ENCODE results near the gene UIMC1. TPM values are rescaled to one million over a fixed set of nuclear protein-coding genes. Genes with fewer than 3 reads are reported as not detected.

Gene UIMC1
- total and polyA plus RNA-seq, 2 experiments from 2014 or later, result 25.3 to 30.8 TPM

GRCh38 chr5:176881816-176882566 lies 124.6 kb downstream of the UIMC1 start:
- no peaks in the 10 kb centered on the region for H3K36me3 ChIP-seq
- no peak for TF ChIP-seq CTCF (IDR thresholded peaks at IDR 0.05; ENCODE audit: low read depth, low read length)

GRCh38 chr5:176881021-176881749 lies 125.4 kb downstream of the UIMC1 start:
- no peaks in the 10 kb centered on the region for H3K9me3 ChIP-seq (ENCODE audit: low read depth)
- H3K4me3 ChIP-seq, result no peak overlapping the region
- H3K4me1 ChIP-seq (ENCODE audit: low read depth), result no peaks in the 10 kb centered on the region
- H3K36me3 ChIP-seq, result no peaks in the 10 kb centered on the region
- no peak for TF ChIP-seq CTCF (IDR thresholded peaks at IDR 0.05; ENCODE audit: low read depth, low read length)
- no peak overlapping the region for H3K27ac ChIP-seq
- H3K27me3 ChIP-seq, result no peaks in the 10 kb centered on the region
- DNase-seq (ENCODE audit: low read depth in 1 of 2, low spot score in 1 of 2), result no peak

More at GRCh38 chr5:176881816-176882566, 124.6 kb downstream of the UIMC1 start:
- no peaks in the 10 kb centered on the region for H3K9me3 ChIP-seq (ENCODE audit: low read depth)
- DNase-seq (ENCODE audit: low read depth in 1 of 2, low spot score in 1 of 2), result no peak
- no peaks in the 10 kb centered on the region for H3K4me1 ChIP-seq (ENCODE audit: low read depth)
- H3K4me3 ChIP-seq, result no peak overlapping the region
- H3K27ac ChIP-seq, result no peak overlapping the region
- H3K27me3 ChIP-seq, result no peaks in the 10 kb centered on the region

GRCh38 chr5:176880366-176881020 lies 126.1 kb downstream of the UIMC1 start:
- Histone ChIP-seq H3K27ac (no peak overlapping the region), H3K9me3 (ENCODE audit: low read depth) (no peaks in the 10 kb centered on the region), H3K4me1 (ENCODE audit: low read depth) (peaks cover 4% of the 10 kb centered on the region), H3K4me3 (no peak overlapping the region), H3K27me3 (no peaks in the 10 kb centered on the region), H3K36me3 (no peaks in the 10 kb centered on the region)
- no peak for TF ChIP-seq CTCF (IDR thresholded peaks at IDR 0.05; ENCODE audit: low read depth, low read length)
- no peak for DNase-seq (ENCODE audit: low read depth in 1 of 2, low spot score in 1 of 2)

- Histone ChIP-seq H3K27ac (no peak overlapping the region), H3K4me3 (no peak overlapping the region), H3K36me3 (no peaks in the 10 kb centered on the region), H3K27me3 (no peaks in the 10 kb centered on the region), H3K9me3 (ENCODE audit: low read depth) (no peaks in the 10 kb centered on the region), H3K4me1 (ENCODE audit: low read depth) (peaks cover 4% of the 10 kb centered on the region)
- DNase-seq (ENCODE audit: low read depth in 1 of 2, low spot score in 1 of 2), result no peak
- TF ChIP-seq CTCF (IDR thresholded peaks at IDR 0.05; ENCODE audit: low read depth, low read length), result no peak
These were observed 126.8 kb downstream of the UIMC1 start for GRCh38 chr5:176879663-176880361.

All from cardiac muscle cell (in vitro differentiated cells and primary cell).